NT2/D1 (cell line): ENCODE results near the gene ARSB.

ENCODE experiments used
- SUZ12 ChIP-seq: IDR thresholded peaks from 2 replicates; pipeline ENCODE4 v1.6.1; 2011; ENCODE audit not compliant: insufficient read length, insufficient read depth; ENCODE audit errors: extremely low read depth
- YY1 ChIP-seq: IDR thresholded peaks from 2 replicates; pipeline ENCODE4 v1.6.1; 2011; ENCODE audit not compliant: insufficient read length, insufficient read depth
- ZNF274 ChIP-seq: IDR thresholded peaks from 2 replicates; pipeline ENCODE4 v1.6.1; 2011; ENCODE audit warnings: mild to moderate bottlenecking, low read depth, low read length

DNA sequence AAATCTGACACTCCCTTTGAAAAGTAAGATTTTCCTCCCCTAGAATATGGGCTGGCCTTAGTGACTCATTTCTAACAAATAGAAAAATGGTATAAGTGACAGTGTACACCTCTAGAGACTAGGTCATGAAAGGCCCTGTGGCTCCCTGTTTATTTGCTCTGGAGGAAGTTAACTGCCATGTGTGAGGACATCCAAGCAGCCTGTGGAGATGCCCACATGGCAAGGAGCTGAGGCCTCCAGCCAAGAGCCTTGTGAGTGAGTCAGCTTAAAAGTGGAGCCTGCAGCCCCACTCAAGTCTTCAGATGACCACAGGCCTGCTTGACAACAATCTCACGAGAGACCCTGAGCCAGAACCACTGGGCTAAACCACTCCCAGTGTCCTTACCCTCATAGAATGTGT, 208.5 kb downstream of the ARSB start:
- TF ChIP-seq YY1 (no peak), ZNF274 (no peak), SUZ12 (no peak)
